Fibroblast of mammary gland (primary cell): ENCODE data around the gene CDK5RAP2.

ENCODE experiments used
- DNase-seq: peaks from one replicate; pipeline ENCODE4 v3.0.0-alpha.2; 2010; ENCODE audit warnings: low read depth
- H3K4me3 ChIP-seq: 2 replicates; pipeline ENCODE4 v1.5.1; 2011; ENCODE audit warnings: low read depth, mild to moderate bottlenecking, low read length, moderate library complexity; ENCODE audit not compliant: control insufficient read depth
- TF ChIP-seq, protein P1 (sequence below): conservative IDR thresholded peaks from 2 replicates; pipeline ENCODE4 v1.5.1; 2011; ENCODE audit warnings: low read depth, low read length, inconsistent platforms; ENCODE audit not compliant: control insufficient read depth, insufficient read depth

The CDK5RAP2 gene

DNA sequence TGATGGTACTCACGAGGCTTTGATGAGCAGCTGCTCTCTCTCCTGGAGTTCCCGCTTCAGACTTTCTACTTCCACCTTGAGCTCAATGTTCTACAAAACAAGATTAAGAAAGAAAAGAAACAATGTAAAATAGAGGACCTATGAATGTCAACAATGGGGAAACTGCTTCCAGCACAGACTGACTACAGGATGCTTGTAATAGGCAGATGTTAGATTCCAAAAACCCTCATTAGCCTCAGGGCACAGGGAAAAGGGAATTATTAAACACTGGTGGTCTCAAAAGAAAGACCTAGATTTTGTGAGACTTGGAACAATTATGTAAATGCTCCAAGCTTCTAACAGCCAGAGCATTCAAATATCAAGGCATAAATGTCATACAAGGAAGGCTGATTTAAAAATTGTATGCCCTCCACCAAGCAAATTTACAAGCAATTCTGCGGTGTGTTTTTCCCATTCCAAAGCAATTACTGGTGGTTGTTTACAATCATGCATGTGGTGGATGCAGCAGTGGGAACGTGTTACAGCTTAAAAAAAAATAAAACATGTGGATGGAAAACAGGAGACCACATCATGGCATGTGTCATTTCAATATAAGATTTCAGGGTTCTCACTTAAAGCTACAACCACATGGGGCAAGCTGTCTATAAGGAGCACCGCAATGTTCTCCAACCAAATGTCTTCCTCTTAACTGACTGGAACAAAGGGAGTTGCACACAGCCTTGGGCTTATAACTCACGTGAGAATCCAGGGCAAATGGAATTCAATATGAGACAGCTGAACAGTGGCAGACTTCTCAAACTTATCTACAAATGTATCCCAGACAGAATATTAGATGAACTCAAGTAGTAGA is 34.0 kb downstream of the CDK5RAP2 start:
- TF ChIP-seq, protein P1, sequence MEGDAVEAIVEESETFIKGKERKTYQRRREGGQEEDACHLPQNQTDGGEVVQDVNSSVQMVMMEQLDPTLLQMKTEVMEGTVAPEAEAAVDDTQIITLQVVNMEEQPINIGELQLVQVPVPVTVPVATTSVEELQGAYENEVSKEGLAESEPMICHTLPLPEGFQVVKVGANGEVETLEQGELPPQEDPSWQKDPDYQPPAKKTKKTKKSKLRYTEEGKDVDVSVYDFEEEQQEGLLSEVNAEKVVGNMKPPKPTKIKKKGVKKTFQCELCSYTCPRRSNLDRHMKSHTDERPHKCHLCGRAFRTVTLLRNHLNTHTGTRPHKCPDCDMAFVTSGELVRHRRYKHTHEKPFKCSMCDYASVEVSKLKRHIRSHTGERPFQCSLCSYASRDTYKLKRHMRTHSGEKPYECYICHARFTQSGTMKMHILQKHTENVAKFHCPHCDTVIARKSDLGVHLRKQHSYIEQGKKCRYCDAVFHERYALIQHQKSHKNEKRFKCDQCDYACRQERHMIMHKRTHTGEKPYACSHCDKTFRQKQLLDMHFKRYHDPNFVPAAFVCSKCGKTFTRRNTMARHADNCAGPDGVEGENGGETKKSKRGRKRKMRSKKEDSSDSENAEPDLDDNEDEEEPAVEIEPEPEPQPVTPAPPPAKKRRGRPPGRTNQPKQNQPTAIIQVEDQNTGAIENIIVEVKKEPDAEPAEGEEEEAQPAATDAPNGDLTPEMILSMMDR, result no peak
- no peak overlapping the region for H3K4me3 ChIP-seq
- DNase-seq, result no peak

DNA sequence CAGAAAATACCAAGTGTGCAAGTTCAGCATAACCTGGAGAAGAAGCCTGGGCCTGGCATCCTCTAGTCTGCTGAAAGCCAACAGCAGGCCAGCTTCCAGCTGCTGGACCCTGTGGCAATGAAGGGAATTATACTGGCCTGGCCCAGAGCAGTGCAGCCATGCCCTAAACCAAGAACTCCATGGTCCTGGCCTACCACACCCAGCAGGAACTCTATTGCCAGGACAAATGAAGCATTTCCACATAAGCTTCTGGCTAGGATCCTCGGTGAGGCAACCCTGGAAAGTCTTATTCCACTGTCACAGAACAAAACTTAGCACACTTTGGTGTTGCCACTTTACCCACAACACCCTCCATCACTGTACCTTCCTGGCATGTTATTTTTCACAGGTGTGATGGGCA is 35.5 kb downstream of the CDK5RAP2 start:
- H3K4me3 ChIP-seq, result no peak overlapping the region
- TF ChIP-seq, protein P1, result no peak

DNA sequence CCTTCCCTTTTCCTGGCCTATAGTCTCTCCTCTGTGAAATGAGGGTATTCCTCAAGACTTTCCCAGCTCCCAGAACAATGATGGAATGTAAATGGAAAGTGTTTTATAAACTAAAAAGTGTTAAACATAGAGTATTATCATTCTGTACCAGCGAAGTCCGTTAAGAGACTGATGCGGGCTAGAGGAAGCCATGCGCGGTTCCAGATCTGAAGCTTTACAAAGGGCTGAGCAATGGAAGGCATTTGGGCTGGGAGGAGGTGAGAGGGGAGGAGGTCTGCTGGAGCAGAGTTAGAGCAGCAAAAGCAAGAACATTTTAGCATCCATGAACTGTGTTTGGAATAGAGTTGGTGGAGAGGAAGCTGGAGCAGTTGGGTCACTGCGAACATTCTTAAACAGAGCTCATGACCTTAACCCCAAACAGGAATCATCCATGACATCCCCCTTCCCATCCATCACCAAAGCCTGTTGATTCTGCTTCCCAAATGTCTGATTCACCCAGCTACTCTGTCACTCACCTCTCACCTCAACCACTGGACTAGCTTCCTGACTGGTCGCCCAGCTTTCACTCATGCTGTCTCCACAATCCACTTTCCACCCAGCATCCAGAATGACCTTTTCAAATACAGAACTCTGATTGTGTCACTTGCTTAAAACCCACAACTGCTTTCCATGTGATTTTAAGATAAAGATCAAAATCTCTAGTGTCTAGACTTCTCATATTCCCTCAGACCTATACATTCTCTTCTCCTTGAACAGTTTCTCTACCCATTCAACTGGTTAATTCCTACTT is 37.1 kb downstream of the CDK5RAP2 start:
- H3K4me3 ChIP-seq, result no peak overlapping the region
- TF ChIP-seq, protein P1, result no peak
- DNase-seq, result peak; percentile 29

More for the DNA sequence above, 35.5 kb downstream of the CDK5RAP2 start:
- no peak for DNase-seq

DNA sequence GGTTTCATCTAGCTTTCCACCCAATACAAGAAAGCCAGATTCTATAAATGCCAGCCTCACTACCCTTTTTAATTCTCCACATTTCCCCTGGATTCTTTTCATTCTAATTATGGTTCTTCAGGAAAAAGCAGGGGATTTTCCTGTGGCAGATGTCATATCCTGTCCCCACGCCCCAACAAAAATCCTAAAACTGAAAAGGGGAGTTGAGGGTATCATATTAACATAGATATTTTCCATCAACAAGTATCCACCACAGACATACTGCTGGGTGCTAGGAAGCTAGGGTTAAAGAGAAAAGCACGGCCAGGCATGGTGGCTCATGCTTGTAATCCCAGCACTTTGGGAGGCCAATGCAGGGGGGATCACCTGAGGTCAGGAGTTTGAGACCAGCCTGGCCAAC is 38.0 kb downstream of the CDK5RAP2 start:
- TF ChIP-seq, protein P1, result no peak
- DNase-seq, result no peak
- H3K4me3 ChIP-seq, result no peak overlapping the region

DNA sequence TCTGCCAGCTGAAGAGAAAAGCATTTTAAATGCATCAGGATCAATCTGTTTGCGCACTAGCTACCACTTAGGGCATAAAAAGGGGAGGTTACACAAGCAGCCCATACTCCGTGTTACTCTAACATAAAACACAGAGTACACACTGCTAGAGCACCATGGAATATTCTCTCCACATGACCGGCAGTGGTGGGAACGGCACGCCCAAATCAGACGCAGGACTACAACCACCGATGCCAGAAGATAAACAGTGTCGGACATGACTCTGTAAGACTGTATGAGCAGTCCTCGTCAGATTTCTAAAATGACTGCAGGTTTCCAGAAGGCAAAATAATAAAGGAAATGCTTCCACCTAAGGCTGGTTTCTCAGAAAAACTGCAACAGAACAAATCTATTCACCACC is 40.0 kb downstream of the CDK5RAP2 start:
- H3K4me3 ChIP-seq, result no peak overlapping the region
- TF ChIP-seq, protein P1, result no peak
- DNase-seq, result no peak

DNA sequence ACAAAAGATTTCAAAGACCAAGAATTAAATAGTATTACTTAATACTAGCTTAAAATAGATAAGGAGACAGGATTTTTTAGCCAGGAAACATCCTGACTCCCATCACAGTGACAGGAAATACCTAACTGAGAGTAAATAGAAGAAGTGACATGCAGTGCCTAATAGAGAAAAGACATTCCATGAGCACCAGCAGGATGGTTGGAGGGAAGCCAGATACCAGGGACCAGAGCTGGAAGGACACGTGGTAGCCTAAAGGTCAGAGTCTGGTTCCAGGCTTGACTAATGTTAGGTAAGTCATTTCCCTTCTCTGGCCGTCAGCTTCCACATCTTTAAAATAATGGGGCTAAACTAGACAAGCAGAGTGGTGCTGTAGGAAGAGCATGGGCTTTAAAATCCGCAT is 41.6 kb downstream of the CDK5RAP2 start:
- H3K4me3 ChIP-seq, result no peak overlapping the region
- TF ChIP-seq, protein P1, result no peak
- no peak for DNase-seq
